Stimulated activated CD8-positive, alpha-beta memory T cell treated with anti-CD3 and anti-CD28 coated beads, Interleukin-12 subunit alpha, Interleukin-12 subunit beta, amount 100 ng/mL, for 24 hours (primary cell): ENCODE results near the gene PALM.
"Not testable (repeated sequence)": the region's sequence is repeated elsewhere in the genome, so short reads cannot be mapped to it uniquely, and the experiment has no call there.

ENCODE experiments used
- DNase-seq: peaks from one replicate; pipeline ENCODE4 v3.0.0-alpha.2; 2020; ENCODE audit errors: extremely low read depth

Gene PALM

GRCh38 chr19:708154-709143 lies at the start of gene PALM:
PALM (plus strand) TSS chr19:708935; CDS start chr19:709147, 212 bp downstream.
- DNase-seq: no peak

GRCh38 chr19:660793-661426 lies 47.8 kb upstream of the PALM start:
- no peak for DNase-seq

GRCh38 chr19:661427-662196 lies 47.1 kb upstream of the PALM start:
- no peak for DNase-seq

GRCh38 chr19:662207-662961 lies 46.4 kb upstream of the PALM start:
- no peak for DNase-seq

- peak; percentile 85 for DNase-seq
Measured at GRCh38 chr19:662962-663681, 45.6 kb upstream of the PALM start, which contains the start of gene RNF126. RNF126 (minus strand) TSS chr19:663214; CDS start chr19:663121, 93 bp downstream.

- no peak for DNase-seq
Measured at GRCh38 chr19:663682-664117, 45.0 kb upstream of the PALM start.

GRCh38 chr19:664913-665443 lies 43.8 kb upstream of the PALM start:
- DNase-seq: peak; percentile 51

GRCh38 chr19:666985-667573 lies 41.7 kb upstream of the PALM start:
- not testable (repeated sequence) for DNase-seq

GRCh38 chr19:668675-669434 lies 39.9 kb upstream of the PALM start:
- not testable (repeated sequence) for DNase-seq

GRCh38 chr19:670609-671075 lies 38.1 kb upstream of the PALM start:
- no peak for DNase-seq

- DNase-seq: no peak
Measured at GRCh38 chr19:674282-675151, 34.2 kb upstream of the PALM start.

- DNase-seq: no peak
Measured at GRCh38 chr19:676007-676338, 32.8 kb upstream of the PALM start.

GRCh38 chr19:676339-677105 lies 32.2 kb upstream of the PALM start, which contains the start of gene FSTL3:
FSTL3 (plus strand) TSS chr19:676392; CDS start chr19:676424, 32 bp downstream.
- DNase-seq: no peak

GRCh38 chr19:677201-677600 lies 31.5 kb upstream of the PALM start:
- DNase-seq: no peak

- no peak for DNase-seq
Measured at GRCh38 chr19:677601-678436, 30.9 kb upstream of the PALM start.

- DNase-seq: no peak
Measured at GRCh38 chr19:678791-679388, 29.8 kb upstream of the PALM start.
